ENCODE measurements around the gene NEURL4. TPM values are rescaled to one million over a fixed set of nuclear protein-coding genes. Genes with fewer than 3 reads are reported as not detected.

Gene NEURL4
- polyA plus RNA-seq, 1 donor from 2014 or later = 1.7 TPM

Other genes with a start within 250 kb of the NEURL4 start
- not detected for gene CLEC10A, start 249.1 kb downstream of the NEURL4 start, polyA plus RNA-seq
- 0.60 TPM for gene ASGR2, start 214.5 kb downstream of the NEURL4 start, polyA plus RNA-seq
- gene ASGR1, start 150.0 kb downstream of the NEURL4 start, polyA plus RNA-seq = 0.50 TPM
- 0.38 TPM for gene DLG4, start 109.5 kb downstream of the NEURL4 start, polyA plus RNA-seq
- gene ACADVL, start 109.4 kb downstream of the NEURL4 start, polyA plus RNA-seq = 88.6 TPM
- 32.3 TPM for gene DVL2, start 94.8 kb downstream of the NEURL4 start, polyA plus RNA-seq
- 38.2 TPM for gene PHF23, start 89.9 kb downstream of the NEURL4 start, polyA plus RNA-seq
- gene GABARAP, start 86.9 kb downstream of the NEURL4 start, polyA plus RNA-seq = 1,138 TPM
- 48.7 TPM for gene CTDNEP1, start 77.6 kb downstream of the NEURL4 start, polyA plus RNA-seq
- 86.8 TPM for gene ELP5, start 77.1 kb downstream of the NEURL4 start, polyA plus RNA-seq
- gene CLDN7, start 66.9 kb downstream of the NEURL4 start, polyA plus RNA-seq = 1.2 TPM
- not detected for gene SLC2A4, start 47.6 kb downstream of the NEURL4 start, polyA plus RNA-seq
- gene YBX2, start 34.7 kb downstream of the NEURL4 start, polyA plus RNA-seq = not detected
- gene EIF5A, start 21.7 kb downstream of the NEURL4 start, polyA plus RNA-seq = 221 TPM
- gene GPS2, start 14.0 kb downstream of the NEURL4 start, polyA plus RNA-seq = 128 TPM
- gene ACAP1, start 7.2 kb upstream of the NEURL4 start, polyA plus RNA-seq = 251 TPM
- gene KCTD11, start 22.8 kb upstream of the NEURL4 start, polyA plus RNA-seq = 6.8 TPM
- gene TMEM95, start 25.8 kb upstream of the NEURL4 start, polyA plus RNA-seq = not detected
- 4.4 TPM for gene TNK1, start 51.8 kb upstream of the NEURL4 start, polyA plus RNA-seq
- gene PLSCR3, start 65.2 kb upstream of the NEURL4 start, polyA plus RNA-seq = 113 TPM
- gene TMEM256, start 74.8 kb upstream of the NEURL4 start, polyA plus RNA-seq = 84.7 TPM
- not detected for gene NLGN2, start 78.5 kb upstream of the NEURL4 start, polyA plus RNA-seq
- gene SPEM1, start 91.0 kb upstream of the NEURL4 start, polyA plus RNA-seq = not detected
- not detected for gene SPEM2, start 96.3 kb upstream of the NEURL4 start, polyA plus RNA-seq
- not detected for gene SPEM3, start 99.5 kb upstream of the NEURL4 start, polyA plus RNA-seq
- gene TMEM102, start 106.1 kb upstream of the NEURL4 start, polyA plus RNA-seq = 25.5 TPM
- gene FGF11, start 110.2 kb upstream of the NEURL4 start, polyA plus RNA-seq = not detected
- 13.8 TPM for gene CHRNB1, start 115.7 kb upstream of the NEURL4 start, polyA plus RNA-seq
- gene ZBTB4, start 150.3 kb upstream of the NEURL4 start, polyA plus RNA-seq = 15.9 TPM
- gene SLC35G6, start 152.1 kb upstream of the NEURL4 start, polyA plus RNA-seq = not detected
- 55.7 TPM for gene POLR2A, start 155.0 kb upstream of the NEURL4 start, polyA plus RNA-seq
- gene TNFSF12, start 219.7 kb upstream of the NEURL4 start, polyA plus RNA-seq = 45.1 TPM
- gene TNFSF13, start 229.4 kb upstream of the NEURL4 start, polyA plus RNA-seq = 5.1 TPM
- 19.0 TPM for gene SENP3, start 232.6 kb upstream of the NEURL4 start, polyA plus RNA-seq

All from IgD-negative memory B cell (primary cell).